SHP77 (cell line): ENCODE data around the gene JAKMIP1.

Experiments
- DNase-seq, 2 experiments: peaks; one replicate each; lab custom pipeline; 2025; lab: John Stamatoyannopoulos, UW

The JAKMIP1 gene

GRCh38 chr4:5992171-5992827 is 208.1 kb downstream of the JAKMIP1 start:
- DNase-seq: no peak

- DNase-seq: no peak
These were observed 208.9 kb downstream of the JAKMIP1 start for GRCh38 chr4:5991405-5991804.

- DNase-seq: no peak
These were observed 209.7 kb downstream of the JAKMIP1 start for GRCh38 chr4:5990446-5991160.

- DNase-seq: no peak
These were observed 210.8 kb downstream of the JAKMIP1 start for GRCh38 chr4:5989236-5990225.

GRCh38 chr4:5988086-5988845 is 212.1 kb downstream of the JAKMIP1 start:
- DNase-seq: no peak

- no peak for DNase-seq
These were observed 215.5 kb downstream of the JAKMIP1 start for GRCh38 chr4:5984843-5985242.

- no peak for DNase-seq
These were observed 218.0 kb downstream of the JAKMIP1 start for GRCh38 chr4:5982156-5982973.

GRCh38 chr4:5980436-5981155 is 219.8 kb downstream of the JAKMIP1 start:
- peak in 1 of 2 experiments; percentile 48 for DNase-seq

- DNase-seq: peak in 1 of 2 experiments; percentile 69
These were observed 220.4 kb downstream of the JAKMIP1 start for GRCh38 chr4:5979981-5980380.

GRCh38 chr4:5976921-5977320 is 223.4 kb downstream of the JAKMIP1 start:
- DNase-seq: no peak

- DNase-seq: no peak
These were observed 223.9 kb downstream of the JAKMIP1 start for GRCh38 chr4:5976431-5976830.
